Measurements from ENCODE around the gene CAV3.
A peak's percentile ranks its signal among the peaks of the same experiment; 100 is the strongest.

The CAV3 gene

GRCh38 chr3:8773941-8774542 lies 40.4 kb downstream of the CAV3 start:
- no peak for DNase-seq (ENCODE audit: extremely low spot score)
- ChIA-PET CTCF (interaction anchor here (0.8 to 1.2 kb wide), 2 partner anchors 175 to 528 kb away, joined by 3 read pairs; no protein-coding TSS in a partner anchor), POLR2A (no interaction called here)
- TF ChIP-seq CTCF (IDR thresholded peaks at IDR 0.05; ENCODE audit: control extremely low read depth, extremely low read depth, low read depth, missing control alignments) = no peak

GRCh38 chr3:8775181-8775580 lies 41.6 kb downstream of the CAV3 start:
- TF ChIP-seq CTCF (IDR thresholded peaks at IDR 0.05; ENCODE audit: control extremely low read depth, extremely low read depth, low read depth, missing control alignments) = no peak
- peak; percentile 1 for DNase-seq (ENCODE audit: extremely low spot score)
- ChIA-PET POLR2A (no interaction called here), CTCF (interaction anchor here (1.3 kb wide), 1 partner anchor 20 kb away, joined by 5 read pairs; no protein-coding TSS in a partner anchor)

- TF ChIP-seq CTCF (IDR thresholded peaks at IDR 0.05; ENCODE audit: control extremely low read depth, extremely low read depth, low read depth, missing control alignments) = no peak
- ChIA-PET CTCF (interaction anchor here (1.3 kb wide), 1 partner anchor 19 kb away, joined by 5 read pairs; no protein-coding TSS in a partner anchor), POLR2A (no interaction called here)
- DNase-seq (ENCODE audit: extremely low spot score) = no peak
Measured at GRCh38 chr3:8775602-8776001, 42.0 kb downstream of the CAV3 start.

GRCh38 chr3:8776406-8776805 lies 42.8 kb downstream of the CAV3 start:
- DNase-seq (ENCODE audit: extremely low spot score) = no peak
- POLR2A ChIA-PET = interaction anchor here (0.6 kb wide), 1 partner anchor 245 kb away, joined by 3 read pairs; no protein-coding TSS in a partner anchor
- TF ChIP-seq CTCF (IDR thresholded peaks at IDR 0.05; ENCODE audit: control extremely low read depth, extremely low read depth, low read depth, missing control alignments) = no peak
- CTCF ChIA-PET = interaction anchor here (1.3 to 4.1 kb wide), 2 partner anchors 7 to 18 kb away, joined by 5 to 49 read pairs; partner anchors contain the start of gene OXTR

GRCh38 chr3:8777201-8777977 lies 43.8 kb downstream of the CAV3 start:
- DNase-seq (ENCODE audit: extremely low spot score) = no peak
- CTCF ChIA-PET = interaction anchor here (1.0 to 4.1 kb wide), 3 partner anchors 7 to 19 kb away, joined by 3 to 49 read pairs (median 5); partner anchors contain the start of gene OXTR
- TF ChIP-seq CTCF (IDR thresholded peaks at IDR 0.05; ENCODE audit: control extremely low read depth, extremely low read depth, low read depth, missing control alignments) = no peak
- POLR2A ChIA-PET = interaction anchor here (0.6 kb wide), 1 partner anchor 244 kb away, joined by 3 read pairs; no protein-coding TSS in a partner anchor

GRCh38 chr3:8777978-8778267 lies 44.3 kb downstream of the CAV3 start:
- no peak for TF ChIP-seq CTCF (IDR thresholded peaks at IDR 0.05; ENCODE audit: control extremely low read depth, extremely low read depth, low read depth, missing control alignments)
- peak; percentile 12 for DNase-seq (ENCODE audit: extremely low spot score)
- ChIA-PET POLR2A (no interaction called here), CTCF (interaction anchor here (1.0 to 4.1 kb wide), 3 partner anchors 8 to 19 kb away, joined by 3 to 49 read pairs (median 5); partner anchors contain the start of gene OXTR)
